Measurements from ENCODE around the gene SPATA33.
A peak's percentile ranks its signal among the peaks of the same experiment; 100 is the strongest.
"Not testable (repeated sequence)": the region's sequence is repeated elsewhere in the genome, so short reads cannot be mapped to it uniquely, and the experiment has no call there.

The SPATA33 gene

GRCh38 chr16:89697616-89698331, 40.1 kb downstream of the SPATA33 start:
- Histone ChIP-seq H3K4me1 (ENCODE audit: insufficient read depth, low read length) (peaks cover 22% of the 10 kb centered on the region), H3K27me3 (ENCODE audit: insufficient read depth, low read length, poor library complexity) (no peaks in the 10 kb centered on the region), H3K9ac (ENCODE audit: low read depth, low read length) (no peak overlapping the region), H3K9me3 (ENCODE audit: insufficient read depth, low read length, severe bottlenecking) (no peaks in the 10 kb centered on the region), H4K20me1 (ENCODE audit: insufficient read depth, low read length) (peaks cover 23% of the 10 kb centered on the region), H3K4me3 (ENCODE audit: low read depth in 1 of 2, low read length in 2 of 2) (no peak overlapping the region), H2AFZ (ENCODE audit: low read depth, low read length) (no peak overlapping the region), H3K79me2 (ENCODE audit: insufficient read depth, low read length) (peaks cover 8% of the 10 kb centered on the region), H3K4me2 (ENCODE audit: insufficient read depth, low read length) (no peak overlapping the region), H3K27ac (ENCODE audit: low read length) (no peak overlapping the region), H3K36me3 (ENCODE audit: insufficient read depth, low read length) (peaks cover 38% of the 10 kb centered on the region)
- DNase-seq (no peak), ATAC-seq (ENCODE audit: insufficient read depth, low read depth) (no peak)
- no peak for TF ChIP-seq EZH2 (IDR thresholded peaks at IDR 0.05; ENCODE audit: borderline replicate concordance, low read depth, low read length, severe bottlenecking)
- TF ChIP-seq CTCF (IDR thresholded peaks at IDR 0.05; ENCODE audit: borderline replicate concordance, extremely low read depth, low read length, poor library complexity, severe bottlenecking), result no peak

GRCh38 chr16:89698717-89699116, 41.1 kb downstream of the SPATA33 start:
- peaks cover 30% of the 10 kb centered on the region for H3K36me3 ChIP-seq (ENCODE audit: insufficient read depth, low read length)
- ATAC-seq (ENCODE audit: insufficient read depth, low read depth); H3K27ac ChIP-seq (ENCODE audit: low read length); DNase-seq; H3K4me3 ChIP-seq (ENCODE audit: low read depth in 1 of 2, low read length in 2 of 2); H3K9me3 ChIP-seq (ENCODE audit: insufficient read depth, low read length, severe bottlenecking); H3K27me3 ChIP-seq (ENCODE audit: insufficient read depth, low read length, poor library complexity); H3K9ac ChIP-seq (ENCODE audit: low read depth, low read length); H3K4me2 ChIP-seq (ENCODE audit: insufficient read depth, low read length); H2AFZ ChIP-seq (ENCODE audit: low read depth, low read length); H3K79me2 ChIP-seq (ENCODE audit: insufficient read depth, low read length): not testable (repeated sequence)
- H3K4me1 ChIP-seq (ENCODE audit: insufficient read depth, low read length), result peaks cover 22% of the 10 kb centered on the region
- peaks cover 23% of the 10 kb centered on the region for H4K20me1 ChIP-seq (ENCODE audit: insufficient read depth, low read length)

- H3K27ac ChIP-seq (ENCODE audit: low read length); ATAC-seq (ENCODE audit: insufficient read depth, low read depth); DNase-seq; H2AFZ ChIP-seq (ENCODE audit: low read depth, low read length); H3K4me3 ChIP-seq (ENCODE audit: low read depth in 1 of 2, low read length in 2 of 2); H3K79me2 ChIP-seq (ENCODE audit: insufficient read depth, low read length); H3K9me3 ChIP-seq (ENCODE audit: insufficient read depth, low read length, severe bottlenecking); H3K27me3 ChIP-seq (ENCODE audit: insufficient read depth, low read length, poor library complexity); H3K9ac ChIP-seq (ENCODE audit: low read depth, low read length): not testable (repeated sequence)
- peaks cover 21% of the 10 kb centered on the region for H3K36me3 ChIP-seq (ENCODE audit: insufficient read depth, low read length)
- peaks cover 22% of the 10 kb centered on the region for H3K4me1 ChIP-seq (ENCODE audit: insufficient read depth, low read length)
- H4K20me1 ChIP-seq (ENCODE audit: insufficient read depth, low read length), result peaks cover 23% of the 10 kb centered on the region
- peak overlapping the region; percentile 98 for H3K4me2 ChIP-seq (ENCODE audit: insufficient read depth, low read length)
Measured at GRCh38 chr16:89699629-89700099, 42.0 kb downstream of the SPATA33 start.

- Histone ChIP-seq H3K9me3 (ENCODE audit: insufficient read depth, low read length, severe bottlenecking) (no peaks in the 10 kb centered on the region), H3K9ac (ENCODE audit: low read depth, low read length) (peak overlapping the region; percentile 66), H3K36me3 (ENCODE audit: insufficient read depth, low read length) (peaks cover 18% of the 10 kb centered on the region), H3K4me2 (ENCODE audit: insufficient read depth, low read length) (peak overlapping the region; percentile 98), H3K79me2 (ENCODE audit: insufficient read depth, low read length) (peaks cover 8% of the 10 kb centered on the region), H2AFZ (ENCODE audit: low read depth, low read length) (no peak overlapping the region), H4K20me1 (ENCODE audit: insufficient read depth, low read length) (peaks cover 23% of the 10 kb centered on the region), H3K27me3 (ENCODE audit: insufficient read depth, low read length, poor library complexity) (no peaks in the 10 kb centered on the region), H3K27ac (ENCODE audit: low read length) (no peak overlapping the region), H3K4me3 (ENCODE audit: low read depth in 1 of 2, low read length in 2 of 2) (peak overlapping the region in 1 of 2 experiments; percentile 77; a peak in 2 of 4 replicates), H3K4me1 (ENCODE audit: insufficient read depth, low read length) (peaks cover 22% of the 10 kb centered on the region)
- peak; percentile 18; the same call in 2 of the 3 replicates for ATAC-seq (ENCODE audit: insufficient read depth, low read depth)
- TF ChIP-seq EZH2 (IDR thresholded peaks at IDR 0.05; ENCODE audit: borderline replicate concordance, low read depth, low read length, severe bottlenecking) (no peak), CTCF (IDR thresholded peaks at IDR 0.05; ENCODE audit: borderline replicate concordance, extremely low read depth, low read length, poor library complexity, severe bottlenecking) (peak; percentile 58)
- DNase-seq, result peak; percentile 87
Measured at GRCh38 chr16:89700100-89700648, 42.5 kb downstream of the SPATA33 start.

All from DND-41 (cell line).